HEK293T (cell line): Measurements from ENCODE around the gene SMARCD1.

Source experiments
- ARNT ChIP-seq: fragments of 450-650 bp; IDR thresholded peaks from 2 replicates; pipeline ENCODE4 v1.6.1; 2017; ENCODE audit warnings: mild to moderate bottlenecking
- BHLHE40 ChIP-seq: fragments of 450-650 bp; IDR thresholded peaks from 2 replicates; pipeline ENCODE4 v1.6.1; 2016; ENCODE audit warnings: mild to moderate bottlenecking, moderate library complexity, borderline replicate concordance
- CTBP1 ChIP-seq: fragments of 450-650 bp; IDR thresholded peaks from 2 replicates; pipeline ENCODE4 v1.6.1; 2016; ENCODE audit warnings: borderline replicate concordance
- FOXK2 ChIP-seq: fragments of 450-650 bp; IDR thresholded peaks from 2 replicates; pipeline ENCODE4 v1.6.1; 2016; ENCODE audit warnings: mild to moderate bottlenecking
- FOXM1 ChIP-seq: fragments of 450-650 bp; IDR thresholded peaks from 2 replicates; pipeline ENCODE4 v1.6.1; 2017; ENCODE audit warnings: mild to moderate bottlenecking, borderline replicate concordance
- HDGF ChIP-seq: fragments of 450-650 bp; IDR thresholded peaks from 2 replicates; pipeline ENCODE4 v1.6.1; 2017; ENCODE audit warnings: antibody characterized with exemption, borderline replicate concordance
- NFRKB ChIP-seq: fragments of 450-650 bp; IDR thresholded peaks from 2 replicates; pipeline ENCODE4 v1.6.1; 2016; ENCODE audit warnings: mild to moderate bottlenecking, moderate library complexity
- SP1 ChIP-seq: fragments of 450-650 bp; IDR thresholded peaks from 2 replicates; pipeline ENCODE4 v1.6.1; 2017
- SUZ12 ChIP-seq: fragments of 450-650 bp; IDR thresholded peaks from 2 replicates; pipeline ENCODE4 v1.6.1; 2016; ENCODE audit warnings: mild to moderate bottlenecking

DNA sequence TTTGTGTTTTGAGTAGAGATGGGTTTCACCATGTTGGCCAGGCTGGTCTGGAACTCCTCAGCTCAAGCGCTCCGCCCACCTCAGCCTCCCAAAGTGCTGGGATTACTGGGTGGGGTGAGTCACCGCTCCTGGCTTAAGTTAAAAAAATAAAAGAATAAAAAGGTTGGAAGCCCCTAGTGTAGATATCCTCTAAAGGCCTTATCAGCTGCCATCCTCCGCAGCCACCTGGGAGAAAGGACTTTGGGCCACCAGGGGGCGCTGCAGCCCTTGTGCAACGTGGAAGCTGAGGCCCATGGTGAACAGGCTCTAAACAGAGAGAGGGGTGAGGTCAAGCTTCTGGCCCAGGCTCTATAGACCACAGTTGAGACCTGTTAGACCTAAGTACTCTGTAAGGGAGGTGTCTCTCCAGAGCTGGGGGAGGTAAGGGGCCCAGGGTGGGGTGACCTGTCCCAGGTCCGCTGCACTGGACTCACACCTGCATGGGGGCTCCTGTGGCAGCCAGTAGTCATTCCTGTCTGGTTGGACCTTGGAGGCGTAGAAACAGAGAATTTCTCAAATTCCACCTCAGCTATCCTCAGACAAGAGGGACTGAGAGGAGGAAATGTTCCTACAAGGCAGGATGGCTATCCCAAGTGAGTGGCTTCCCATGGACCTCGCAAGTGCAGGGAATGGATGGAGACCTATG is 45.8 kb upstream of the SMARCD1 start:
- TF ChIP-seq BHLHE40 (no peak), SUZ12 (no peak), NFRKB (no peak), SP1 (no peak), FOXM1 (no peak), ARNT (no peak), HDGF (no peak), FOXK2 (no peak), CTBP1 (no peak)
